AG09309 (cell line): Measurements from ENCODE around the gene RAB17.

Experiments used
- DNase-seq: peaks from one replicate; pipeline ENCODE4 v3.0.0-alpha.2; 2010; ENCODE audit warnings: low read depth
- H3K4me3 ChIP-seq: 2 replicates; pipeline ENCODE4 v1.5.1; 2011; ENCODE audit warnings: mild to moderate bottlenecking, low read depth, low read length, moderate library complexity; ENCODE audit not compliant: control insufficient read depth
- TF ChIP-seq, protein P1 (sequence below): IDR thresholded peaks from 2 replicates; pipeline ENCODE4 v1.5.1; 2011; ENCODE audit warnings: mild to moderate bottlenecking, low read depth, low read length, inconsistent platforms; ENCODE audit not compliant: insufficient read depth, control insufficient read depth; ENCODE audit errors: missing control alignments

Gene RAB17

GRCh38 chr2:237558961-237559641 lies 31.4 kb downstream of the RAB17 start:
- H3K4me3 ChIP-seq, result no peak overlapping the region
- peak; percentile 29 for DNase-seq
- TF ChIP-seq, protein P1, sequence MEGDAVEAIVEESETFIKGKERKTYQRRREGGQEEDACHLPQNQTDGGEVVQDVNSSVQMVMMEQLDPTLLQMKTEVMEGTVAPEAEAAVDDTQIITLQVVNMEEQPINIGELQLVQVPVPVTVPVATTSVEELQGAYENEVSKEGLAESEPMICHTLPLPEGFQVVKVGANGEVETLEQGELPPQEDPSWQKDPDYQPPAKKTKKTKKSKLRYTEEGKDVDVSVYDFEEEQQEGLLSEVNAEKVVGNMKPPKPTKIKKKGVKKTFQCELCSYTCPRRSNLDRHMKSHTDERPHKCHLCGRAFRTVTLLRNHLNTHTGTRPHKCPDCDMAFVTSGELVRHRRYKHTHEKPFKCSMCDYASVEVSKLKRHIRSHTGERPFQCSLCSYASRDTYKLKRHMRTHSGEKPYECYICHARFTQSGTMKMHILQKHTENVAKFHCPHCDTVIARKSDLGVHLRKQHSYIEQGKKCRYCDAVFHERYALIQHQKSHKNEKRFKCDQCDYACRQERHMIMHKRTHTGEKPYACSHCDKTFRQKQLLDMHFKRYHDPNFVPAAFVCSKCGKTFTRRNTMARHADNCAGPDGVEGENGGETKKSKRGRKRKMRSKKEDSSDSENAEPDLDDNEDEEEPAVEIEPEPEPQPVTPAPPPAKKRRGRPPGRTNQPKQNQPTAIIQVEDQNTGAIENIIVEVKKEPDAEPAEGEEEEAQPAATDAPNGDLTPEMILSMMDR, result no peak

DNA sequence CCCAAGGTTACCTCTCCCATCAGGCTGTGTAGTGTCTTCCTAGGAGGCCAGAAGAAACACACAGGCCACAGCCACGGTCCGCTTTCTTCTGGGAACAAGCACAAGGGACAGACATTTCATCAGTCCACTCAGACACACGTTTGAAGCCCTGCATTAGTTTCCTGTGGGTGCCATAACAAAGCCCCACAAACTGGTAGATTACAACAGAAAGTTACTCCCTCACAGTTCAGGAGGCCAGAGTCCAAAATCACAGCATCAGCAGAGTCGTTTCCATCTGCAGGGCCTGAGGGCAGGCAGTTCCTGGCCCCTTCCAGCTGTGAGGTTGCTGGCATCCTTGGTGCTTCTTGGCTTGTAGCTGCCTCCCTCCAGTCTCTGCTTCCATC lies 32.9 kb downstream of the RAB17 start:
- H3K4me3 ChIP-seq, result no peak overlapping the region
- TF ChIP-seq, protein P1, result no peak

DNA sequence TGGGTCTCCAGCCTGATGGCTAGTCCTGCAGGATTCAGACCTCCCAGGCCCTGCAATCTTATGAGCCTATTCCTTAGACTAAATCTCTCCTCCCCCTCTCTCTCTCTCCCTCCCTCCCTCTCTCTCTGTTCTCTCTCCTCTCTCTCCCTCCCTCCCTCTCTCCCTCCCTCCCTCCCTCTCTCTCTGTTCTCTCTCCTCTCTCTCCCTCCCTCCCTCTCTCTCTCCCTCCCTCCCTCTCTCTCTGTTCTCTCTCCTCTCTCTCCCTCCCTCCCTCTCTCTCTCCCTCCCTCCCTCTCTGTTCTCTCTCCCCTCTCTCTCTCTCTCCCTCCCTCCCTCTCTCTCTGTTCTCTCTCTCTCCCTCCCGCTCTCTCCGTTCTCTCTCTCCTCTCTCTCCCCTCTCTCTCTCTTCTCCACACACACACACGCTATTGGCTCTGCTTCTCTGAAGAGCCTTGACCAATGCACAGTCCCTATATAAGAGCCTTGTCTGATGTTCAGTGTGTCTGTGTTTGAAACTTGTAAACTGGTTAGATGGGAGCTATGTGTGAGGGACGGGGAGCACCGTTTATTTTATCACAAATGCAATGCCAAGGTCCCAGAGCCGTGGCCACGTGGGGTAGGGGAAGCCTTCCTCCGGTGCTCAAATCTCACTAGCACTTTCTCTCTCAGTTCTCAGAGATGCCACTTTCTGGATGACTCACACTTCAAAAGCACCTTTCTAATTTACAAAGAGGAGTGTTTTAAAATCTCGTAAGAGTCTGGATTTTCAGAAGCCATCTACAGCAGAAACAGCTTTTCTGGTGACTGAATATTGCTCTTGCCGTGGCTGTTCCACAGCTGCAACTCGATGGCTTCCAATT lies 33.5 kb downstream of the RAB17 start:
- no peak for DNase-seq
- H3K4me3 ChIP-seq, result no peak overlapping the region
- TF ChIP-seq, protein P1, result no peak

More for the DNA sequence above, 32.9 kb downstream of the RAB17 start:
- no peak for DNase-seq

GRCh38 chr2:237555560-237555959 lies 35.0 kb downstream of the RAB17 start:
- H3K4me3 ChIP-seq, result no peak overlapping the region
- TF ChIP-seq, protein P1, result no peak

GRCh38 chr2:237553948-237554347 lies 36.6 kb downstream of the RAB17 start:
- DNase-seq, result no peak
- TF ChIP-seq, protein P1, result no peak
- no peak overlapping the region for H3K4me3 ChIP-seq

More at GRCh38 chr2:237555560-237555959, 35.0 kb downstream of the RAB17 start:
- DNase-seq, result no peak

DNA sequence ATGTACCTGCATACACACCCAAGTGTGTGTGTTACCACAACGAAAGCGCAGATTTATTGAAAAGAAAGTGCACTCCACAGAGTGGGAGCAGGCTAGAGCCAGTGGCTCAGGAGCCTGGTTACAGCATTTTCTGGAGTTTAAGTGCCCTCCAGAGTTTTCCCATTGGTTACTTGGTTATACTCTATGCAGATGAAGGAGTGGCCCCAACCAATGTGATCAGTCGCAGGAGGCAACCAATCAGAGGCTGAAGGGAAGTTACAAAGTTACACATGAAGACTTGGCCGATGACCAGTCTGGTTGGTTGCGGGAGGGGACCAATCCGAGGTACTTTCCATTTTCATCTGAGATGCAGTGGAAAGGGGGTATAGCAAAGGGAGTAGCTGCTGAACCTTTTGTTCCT lies 37.6 kb downstream of the RAB17 start:
- DNase-seq, result no peak
- TF ChIP-seq, protein P1, result no peak
- H3K4me3 ChIP-seq, result no peak overlapping the region
